Right lobe of liver (tissue), 4 donors: ENCODE measurements around the gene CGB3.

Source experiments
- CTCF ChIP-seq, 4 donors: fragments of 200-600 bp in 3 of 4; fragments of 450-650 bp in 1 of 4; IDR thresholded peaks; one replicate each; pipeline versions ENCODE4 v1.5.1 to v1.8.0; 2016 to 2022; ENCODE audit warnings: antibody characterized with exemption in 4 of 4, mild to moderate bottlenecking in 2 of 4
- POLR2A ChIP-seq: fragments of 450-650 bp; IDR thresholded peaks from one replicate; pipeline ENCODE4 v1.6.1; 2017; ENCODE audit warnings: antibody characterized with exemption, mild to moderate bottlenecking
- donor health status: DM: no; HTN: no; CAD: no.
- donor health status: DM: no; HTN: no; CAD: no.
- donor health status: DM: no; HTN: yes; CAD: no.

GRCh38 chr19:48992581-48993174 is 31.5 kb downstream of the CGB3 start:
- TF ChIP-seq CTCF (IDR thresholded peaks at IDR 0.05) (no peak), POLR2A (no peak)
